HCT116 (cell line): Measurements from ENCODE around the gene TRIM29. TPM values are rescaled to one million over a fixed set of nuclear protein-coding genes. Genes with fewer than 3 reads are reported as not detected.

Experiments used
- ATAC-seq: fragments of 200-7000 bp; cut with Tn5 transposase; 2 replicates; pipeline ENCODE4 v1.9.1; 2020; ENCODE audit warnings: mild to moderate bottlenecking, moderate library complexity
- BruUV-seq: library from RNA; stranded (reverse); fragments of 400-500 nt; replicated peaks from 2 replicates; lab custom pipeline; 2021; lab: Mats Ljungman, UMichigan
- CTCF ChIA-PET: fragments of 300-600 bp; sonication (Branson Sonifier 250); formaldehyde crosslinking; loops from one replicate; lab custom pipeline; 2021; ENCODE audit warnings: antibody characterized with exemption; lab: Charles Lee
- POLR2A ChIA-PET: fragments of 300-600, 350-600 bp; sonication (Branson Sonifier 250); formaldehyde crosslinking; loops from one replicate; lab custom pipeline; 2021; ENCODE audit warnings: antibody characterized with exemption; lab: Charles Lee
- RAD21 ChIA-PET, 2 experiments: fragments of 300-600 bp; sonication (Branson Sonifier 250); formaldehyde crosslinking; loops; one replicate each; lab custom pipeline; 2023; ENCODE audit warnings: low total read pairs in 2 of 2; ENCODE audit not compliant: uncharacterized antibody in 2 of 2, unreplicated experiment in 2 of 2, low non-redundant PET in 1 of 2; lab: Charles Lee
- DNase-seq: peaks from one replicate; pipeline ENCODE4 v3.0.0-alpha.2; 2010; ENCODE audit warnings: low read depth, low spot score
- H2AFZ ChIP-seq: fragments of 200-600 bp; shearing (Covaris generic), sonication (generic); 2 replicates; pipeline ENCODE4 v1.6.1; 2017; ENCODE audit warnings: low read depth, mixed run types, mixed read lengths, antibody characterized with exemption, low read length; ENCODE audit not compliant: poor library complexity, severe bottlenecking
- H3K27ac ChIP-seq: 2 replicates; pipeline ENCODE4 v1.5.1; 2012; ENCODE audit warnings: low read depth, low read length
- H3K27me3 ChIP-seq: fragments of 200-600 bp; sonication (generic); 2 replicates; pipeline ENCODE4 v1.6.1; 2016; ENCODE audit warnings: mixed run types, low read length, mixed read lengths; ENCODE audit not compliant: insufficient read depth
- H3K36me3 ChIP-seq, 2 experiments: fragments of 200-500 bp in 1 of 2; fragments of 200-600 bp in 1 of 2; sonication (Bioruptor generic) in 1 of 2; sonication (generic) in 1 of 2; 2 replicates each; pipeline versions ENCODE4 v1.5.1 to v1.6.1; 2014 to 2016; ENCODE audit warnings: low read length in 2 of 2, inconsistent platforms in 1 of 2, mixed read lengths in 1 of 2, mixed run types in 1 of 2; ENCODE audit not compliant: insufficient read depth in 2 of 2, control insufficient read depth in 1 of 2
- H3K4me1 ChIP-seq, 2 experiments: fragments of 200-600 bp in 1 of 2; sonication (generic) in 1 of 2; 2 replicates each; pipeline versions ENCODE4 v1.5.1 to v1.6.1; 2012 to 2017; ENCODE audit warnings: low read length in 2 of 2, inconsistent platforms in 1 of 2, mild to moderate bottlenecking in 1 of 2, mixed read lengths in 1 of 2, mixed run types in 1 of 2, moderate library complexity in 1 of 2; ENCODE audit not compliant: insufficient read depth in 2 of 2, control insufficient read depth in 1 of 2
- H3K4me2 ChIP-seq: fragments of 200-600 bp; sonication (generic); 2 replicates; pipeline ENCODE4 v1.6.1; 2017; ENCODE audit warnings: mixed run types, low read length, mixed read lengths
- H3K4me3 ChIP-seq, 2 experiments: fragments of 200-600 bp in 1 of 2; sonication (generic) in 1 of 2; replicated peaks in 1 of 2; 2 replicates each; pipeline ENCODE4 v1.5.1; 2011 to 2016; ENCODE audit warnings: low read length in 2 of 2, control low read depth in 1 of 2, low read depth in 1 of 2, mild to moderate bottlenecking in 1 of 2, mixed read lengths in 1 of 2, mixed run types in 1 of 2
- H3K79me2 ChIP-seq: fragments of 200-600 bp; sonication (generic); 2 replicates; pipeline ENCODE4 v1.6.1; 2017; ENCODE audit warnings: mild to moderate bottlenecking, mixed run types, low read length, moderate library complexity, mixed read lengths; ENCODE audit not compliant: insufficient read depth
- H3K9ac ChIP-seq: fragments of 200-600 bp; sonication (generic); 2 replicates; pipeline ENCODE4 v1.6.1; 2016; ENCODE audit warnings: low read length, mixed read lengths
- H3K9me2 ChIP-seq: fragments of 200-600 bp; sonication (generic), shearing (Covaris generic); 2 replicates; pipeline ENCODE4 v1.6.1; 2017; ENCODE audit warnings: mixed run types, mild to moderate bottlenecking, moderate library complexity; ENCODE audit not compliant: insufficient read depth
- H3K9me3 ChIP-seq, 2 experiments: fragments of 200-500 bp in 1 of 2; fragments of 200-600 bp in 1 of 2; sonication (Bioruptor generic) in 1 of 2; sonication (generic) in 1 of 2; 2 replicates each; pipeline ENCODE4 v1.6.1; 2014 to 2017; ENCODE audit warnings: low read length in 2 of 2, mixed read lengths in 2 of 2, inconsistent platforms in 1 of 2, low read depth in 1 of 2, mild to moderate bottlenecking in 1 of 2, mixed run types in 1 of 2, moderate library complexity in 1 of 2; ENCODE audit not compliant: control insufficient read depth in 1 of 2, insufficient read depth in 1 of 2
- H4K20me1 ChIP-seq: fragments of 200-600 bp; sonication (generic), shearing (Covaris generic); 2 replicates; pipeline ENCODE4 v1.6.1; 2017; ENCODE audit warnings: mixed run types, mild to moderate bottlenecking, moderate library complexity; ENCODE audit not compliant: insufficient read depth
- ELF1 ChIP-seq: IDR thresholded peaks from 2 replicates; pipeline ENCODE4 v1.6.1; 2012; ENCODE audit warnings: low read depth, borderline replicate concordance
- FOSL1 ChIP-seq: IDR thresholded peaks from 2 replicates; pipeline ENCODE4 v1.6.1; 2012; ENCODE audit warnings: low read depth
- JUND ChIP-seq: IDR thresholded peaks from 2 replicates; pipeline ENCODE4 v1.6.1; 2012
- POLR2A ChIP-seq: IDR thresholded peaks from 2 replicates; pipeline ENCODE4 v1.7.0; 2011; ENCODE audit warnings: borderline replicate concordance; ENCODE audit not compliant: insufficient read depth, insufficient read length; ENCODE audit errors: extremely low read depth
- POLR2AphosphoS5 ChIP-seq: IDR thresholded peaks from 2 replicates; pipeline ENCODE4 v1.6.1; 2011; ENCODE audit warnings: mild to moderate bottlenecking, low read depth, low read length, moderate library complexity
- SP1 ChIP-seq: IDR thresholded peaks from 2 replicates; pipeline ENCODE4 v1.6.1; 2012; ENCODE audit warnings: low read depth
- ZNF274 ChIP-seq: fragments of 200-500 bp; sonication (Bioruptor generic); IDR thresholded peaks from 2 replicates; pipeline ENCODE4 v1.6.1; 2014; ENCODE audit warnings: mild to moderate bottlenecking, low read depth, low read length, inconsistent platforms
- intact Hi-C: fragments of 100-400 bp; cut with micrococcal nuclease; formaldehyde crosslinking; loops from 2 replicates; pipeline ENCODE4 v1.10.0; 2022
- total RNA-seq: library from RNA; stranded (reverse); gene quantifications from one replicate; pipeline ENCODE4 v1.2.1, GENCODE V29; 2021; ENCODE audit not compliant: unreplicated experiment
- TF ChIP-seq, protein P1 (sequence below): IDR thresholded peaks from 2 replicates; pipeline ENCODE4 v1.6.1; 2012; ENCODE audit warnings: low read depth
- TF ChIP-seq, protein P2 (sequence below): IDR thresholded peaks from 2 replicates; pipeline ENCODE4 v1.6.1; 2012
- TF ChIP-seq, protein P3 (sequence below): IDR thresholded peaks from 2 replicates; pipeline ENCODE4 v1.6.1; 2012
- TF ChIP-seq, protein P4 (sequence below): IDR thresholded peaks from 2 replicates; pipeline ENCODE4 v1.6.1; 2011; ENCODE audit warnings: mild to moderate bottlenecking, low read length, moderate library complexity; ENCODE audit not compliant: insufficient replicate concordance; ENCODE audit errors: extremely low read depth

Gene TRIM29
- total RNA-seq, 1 experiment from 2014 or later: 0.54 TPM

DNA sequence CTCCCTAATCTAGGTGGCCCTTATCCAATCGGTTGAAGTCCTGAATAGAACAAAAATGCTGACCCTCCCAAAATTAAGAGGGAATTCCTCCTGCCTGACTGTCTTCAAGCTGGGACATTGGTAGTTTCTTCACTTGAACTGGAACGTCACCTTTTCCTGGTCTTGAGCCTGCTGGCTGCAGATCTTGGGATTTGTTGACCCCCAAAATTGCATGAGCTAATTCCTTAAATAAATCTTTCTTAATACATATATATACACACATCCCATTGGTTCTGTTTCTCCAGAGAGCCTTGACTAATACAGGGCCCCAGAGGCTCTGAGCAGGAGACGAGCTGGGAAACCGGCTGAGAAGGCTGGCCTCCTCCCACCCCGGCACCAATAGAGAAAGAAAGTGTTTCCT is 46.2 kb downstream of the TRIM29 start:
- Histone ChIP-seq H3K36me3 (no peaks in the 10 kb centered on the region), H3K4me1 (no peaks in the 10 kb centered on the region), H3K79me2 (no peaks in the 10 kb centered on the region), H3K27ac (no peak overlapping the region), H3K9me2 (no peaks in the 10 kb centered on the region), H3K4me3 (no peak overlapping the region), H4K20me1 (no peaks in the 10 kb centered on the region), H3K9me3 (peaks cover 0 to under 1% of the 10 kb centered on the region in 2 experiments; a peak in 2 of 4 replicates), H3K27me3 (no peaks in the 10 kb centered on the region), H3K9ac (no peak overlapping the region), H3K4me2 (no peak overlapping the region), H2AFZ (no peak overlapping the region)
- intact Hi-C loops: no loop called here
- POLR2A ChIA-PET: no interaction called here
- no peak for TF ChIP-seq JUND
- no peak for TF ChIP-seq ELF1
- TF ChIP-seq, protein P1, sequence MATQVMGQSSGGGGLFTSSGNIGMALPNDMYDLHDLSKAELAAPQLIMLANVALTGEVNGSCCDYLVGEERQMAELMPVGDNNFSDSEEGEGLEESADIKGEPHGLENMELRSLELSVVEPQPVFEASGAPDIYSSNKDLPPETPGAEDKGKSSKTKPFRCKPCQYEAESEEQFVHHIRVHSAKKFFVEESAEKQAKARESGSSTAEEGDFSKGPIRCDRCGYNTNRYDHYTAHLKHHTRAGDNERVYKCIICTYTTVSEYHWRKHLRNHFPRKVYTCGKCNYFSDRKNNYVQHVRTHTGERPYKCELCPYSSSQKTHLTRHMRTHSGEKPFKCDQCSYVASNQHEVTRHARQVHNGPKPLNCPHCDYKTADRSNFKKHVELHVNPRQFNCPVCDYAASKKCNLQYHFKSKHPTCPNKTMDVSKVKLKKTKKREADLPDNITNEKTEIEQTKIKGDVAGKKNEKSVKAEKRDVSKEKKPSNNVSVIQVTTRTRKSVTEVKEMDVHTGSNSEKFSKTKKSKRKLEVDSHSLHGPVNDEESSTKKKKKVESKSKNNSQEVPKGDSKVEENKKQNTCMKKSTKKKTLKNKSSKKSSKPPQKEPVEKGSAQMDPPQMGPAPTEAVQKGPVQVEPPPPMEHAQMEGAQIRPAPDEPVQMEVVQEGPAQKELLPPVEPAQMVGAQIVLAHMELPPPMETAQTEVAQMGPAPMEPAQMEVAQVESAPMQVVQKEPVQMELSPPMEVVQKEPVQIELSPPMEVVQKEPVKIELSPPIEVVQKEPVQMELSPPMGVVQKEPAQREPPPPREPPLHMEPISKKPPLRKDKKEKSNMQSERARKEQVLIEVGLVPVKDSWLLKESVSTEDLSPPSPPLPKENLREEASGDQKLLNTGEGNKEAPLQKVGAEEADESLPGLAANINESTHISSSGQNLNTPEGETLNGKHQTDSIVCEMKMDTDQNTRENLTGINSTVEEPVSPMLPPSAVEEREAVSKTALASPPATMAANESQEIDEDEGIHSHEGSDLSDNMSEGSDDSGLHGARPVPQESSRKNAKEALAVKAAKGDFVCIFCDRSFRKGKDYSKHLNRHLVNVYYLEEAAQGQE: no peak
- TF ChIP-seq SP1: no peak
- TF ChIP-seq, protein P2, sequence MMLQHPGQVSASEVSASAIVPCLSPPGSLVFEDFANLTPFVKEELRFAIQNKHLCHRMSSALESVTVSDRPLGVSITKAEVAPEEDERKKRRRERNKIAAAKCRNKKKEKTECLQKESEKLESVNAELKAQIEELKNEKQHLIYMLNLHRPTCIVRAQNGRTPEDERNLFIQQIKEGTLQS: no peak
- TF ChIP-seq POLR2AphosphoS5: no peak
- TF ChIP-seq, protein P3, sequence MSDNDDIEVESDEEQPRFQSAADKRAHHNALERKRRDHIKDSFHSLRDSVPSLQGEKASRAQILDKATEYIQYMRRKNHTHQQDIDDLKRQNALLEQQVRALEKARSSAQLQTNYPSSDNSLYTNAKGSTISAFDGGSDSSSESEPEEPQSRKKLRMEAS: no peak
- no peak for TF ChIP-seq POLR2A
- TF ChIP-seq ZNF274: no peak
- no peak for TF ChIP-seq FOSL1
- TF ChIP-seq, protein P4, sequence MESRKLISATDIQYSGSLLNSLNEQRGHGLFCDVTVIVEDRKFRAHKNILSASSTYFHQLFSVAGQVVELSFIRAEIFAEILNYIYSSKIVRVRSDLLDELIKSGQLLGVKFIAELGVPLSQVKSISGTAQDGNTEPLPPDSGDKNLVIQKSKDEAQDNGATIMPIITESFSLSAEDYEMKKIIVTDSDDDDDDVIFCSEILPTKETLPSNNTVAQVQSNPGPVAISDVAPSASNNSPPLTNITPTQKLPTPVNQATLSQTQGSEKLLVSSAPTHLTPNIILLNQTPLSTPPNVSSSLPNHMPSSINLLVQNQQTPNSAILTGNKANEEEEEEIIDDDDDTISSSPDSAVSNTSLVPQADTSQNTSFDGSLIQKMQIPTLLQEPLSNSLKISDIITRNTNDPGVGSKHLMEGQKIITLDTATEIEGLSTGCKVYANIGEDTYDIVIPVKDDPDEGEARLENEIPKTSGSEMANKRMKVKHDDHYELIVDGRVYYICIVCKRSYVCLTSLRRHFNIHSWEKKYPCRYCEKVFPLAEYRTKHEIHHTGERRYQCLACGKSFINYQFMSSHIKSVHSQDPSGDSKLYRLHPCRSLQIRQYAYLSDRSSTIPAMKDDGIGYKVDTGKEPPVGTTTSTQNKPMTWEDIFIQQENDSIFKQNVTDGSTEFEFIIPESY: no peak
- CTCF ChIA-PET: no interaction called here
- DNase-seq (no peak), ATAC-seq (no peak)
- BruUV-seq: no TSS peak
- RAD21 ChIA-PET: no interaction called here
